H1 (cell line): ENCODE results near the gene PRLH.

Experiments used
- CREB1 ChIP-seq: IDR thresholded peaks from 2 replicates; pipeline ENCODE4 v1.6.1; 2012; ENCODE audit warnings: inconsistent platforms
- EZH2 ChIP-seq: fragments of 200-600 bp; sonication (generic); IDR thresholded peaks from 2 replicates; pipeline ENCODE4 v1.7.1; 2012; ENCODE audit warnings: low read depth, mild to moderate bottlenecking, moderate library complexity, low read length, inconsistent platforms; ENCODE audit not compliant: severe bottlenecking
- JUND ChIP-seq: IDR thresholded peaks from 2 replicates; pipeline ENCODE4 v1.6.1; 2011; ENCODE audit warnings: mild to moderate bottlenecking, improper control_type of control experiment, low read length
- POLR2A ChIP-seq, 2 experiments: IDR thresholded peaks; 1 replicate in 1 of 2; 2 replicates in 1 of 2; pipeline ENCODE4 v1.6.1; 2011; ENCODE audit warnings: low read depth in 2 of 2, low read length in 2 of 2, mild to moderate bottlenecking in 2 of 2; ENCODE audit errors: control extremely low read depth in 1 of 2
- TF ChIP-seq, protein P1 (sequence below), 3 experiments: IDR thresholded peaks; 1 replicate in 2 of 3; 2 replicates in 1 of 3; pipeline versions ENCODE4 v1.5.1 to v1.6.1; 2011; ENCODE audit warnings: low read length in 3 of 3, mild to moderate bottlenecking in 3 of 3, inconsistent platforms in 2 of 3, low read depth in 1 of 3, moderate library complexity in 1 of 3; ENCODE audit not compliant: insufficient read depth in 1 of 3; ENCODE audit errors: control extremely low read depth in 1 of 3
- TF ChIP-seq, protein P2 (sequence below): fragments of 300-600 bp; sonication (generic); IDR thresholded peaks from 2 replicates; pipeline ENCODE4 v1.7.1; 2012; ENCODE audit warnings: low read length, moderate library complexity, mild to moderate bottlenecking, inconsistent platforms; ENCODE audit not compliant: insufficient replicate concordance

DNA sequence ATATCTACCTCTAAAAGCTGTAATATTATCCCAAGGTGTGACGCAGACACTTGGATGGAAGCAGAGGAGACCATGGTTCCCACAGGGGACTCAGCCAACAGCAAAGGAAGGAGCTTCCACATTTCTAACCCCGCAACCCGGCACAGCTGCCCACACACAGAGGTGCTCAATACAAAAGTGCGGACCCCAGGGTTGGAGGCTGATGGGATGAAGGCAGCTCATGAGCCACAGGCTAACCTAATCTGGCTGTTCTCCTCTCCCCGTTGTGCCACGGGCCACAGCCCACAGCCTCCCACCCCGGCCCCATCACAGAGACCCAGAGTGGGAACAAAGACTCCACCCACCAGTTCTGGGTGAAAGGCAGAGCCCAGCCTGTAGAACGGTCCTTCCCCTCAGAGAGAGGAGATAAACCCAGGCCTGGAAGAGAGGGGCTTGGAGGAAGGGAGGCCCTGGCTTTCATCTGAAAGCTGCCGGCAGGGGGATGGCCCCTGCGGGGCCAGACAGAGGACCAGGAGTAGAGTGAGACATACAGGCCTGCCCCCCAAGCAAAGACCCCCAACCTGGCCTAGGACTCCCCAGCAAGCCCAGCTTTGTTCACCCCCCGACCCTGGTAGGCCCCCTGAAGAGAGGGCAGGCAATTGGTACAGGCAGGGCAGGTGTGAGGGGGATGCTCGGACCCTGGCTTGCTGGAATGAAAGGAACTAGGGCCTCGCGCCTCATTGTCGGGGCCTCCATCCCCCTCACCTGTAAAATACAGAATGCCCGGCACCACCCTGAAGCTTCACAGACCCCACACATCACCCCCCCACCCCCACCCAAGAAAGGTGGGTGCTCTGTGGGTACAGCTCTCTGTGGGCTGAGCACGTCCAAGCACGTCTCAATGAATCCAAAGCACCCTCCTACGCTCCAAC lies 17.3 kb downstream of the PRLH start:
- TF ChIP-seq POLR2A (IDR thresholded peaks at IDR 0.05; ENCODE audit: control extremely low read depth in 1 of 2, low read depth in 2 of 2, low read length in 2 of 2) = no peak
- TF ChIP-seq, protein P1, sequence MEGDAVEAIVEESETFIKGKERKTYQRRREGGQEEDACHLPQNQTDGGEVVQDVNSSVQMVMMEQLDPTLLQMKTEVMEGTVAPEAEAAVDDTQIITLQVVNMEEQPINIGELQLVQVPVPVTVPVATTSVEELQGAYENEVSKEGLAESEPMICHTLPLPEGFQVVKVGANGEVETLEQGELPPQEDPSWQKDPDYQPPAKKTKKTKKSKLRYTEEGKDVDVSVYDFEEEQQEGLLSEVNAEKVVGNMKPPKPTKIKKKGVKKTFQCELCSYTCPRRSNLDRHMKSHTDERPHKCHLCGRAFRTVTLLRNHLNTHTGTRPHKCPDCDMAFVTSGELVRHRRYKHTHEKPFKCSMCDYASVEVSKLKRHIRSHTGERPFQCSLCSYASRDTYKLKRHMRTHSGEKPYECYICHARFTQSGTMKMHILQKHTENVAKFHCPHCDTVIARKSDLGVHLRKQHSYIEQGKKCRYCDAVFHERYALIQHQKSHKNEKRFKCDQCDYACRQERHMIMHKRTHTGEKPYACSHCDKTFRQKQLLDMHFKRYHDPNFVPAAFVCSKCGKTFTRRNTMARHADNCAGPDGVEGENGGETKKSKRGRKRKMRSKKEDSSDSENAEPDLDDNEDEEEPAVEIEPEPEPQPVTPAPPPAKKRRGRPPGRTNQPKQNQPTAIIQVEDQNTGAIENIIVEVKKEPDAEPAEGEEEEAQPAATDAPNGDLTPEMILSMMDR (IDR thresholded peaks at IDR 0.05; ENCODE audit: control extremely low read depth in 1 of 3, insufficient read depth in 1 of 3, low read depth in 1 of 3, low read length in 3 of 3) = no peak
- TF ChIP-seq JUND = no peak
- TF ChIP-seq CREB1 = no peak
- no peak for TF ChIP-seq EZH2
- TF ChIP-seq, protein P2, sequence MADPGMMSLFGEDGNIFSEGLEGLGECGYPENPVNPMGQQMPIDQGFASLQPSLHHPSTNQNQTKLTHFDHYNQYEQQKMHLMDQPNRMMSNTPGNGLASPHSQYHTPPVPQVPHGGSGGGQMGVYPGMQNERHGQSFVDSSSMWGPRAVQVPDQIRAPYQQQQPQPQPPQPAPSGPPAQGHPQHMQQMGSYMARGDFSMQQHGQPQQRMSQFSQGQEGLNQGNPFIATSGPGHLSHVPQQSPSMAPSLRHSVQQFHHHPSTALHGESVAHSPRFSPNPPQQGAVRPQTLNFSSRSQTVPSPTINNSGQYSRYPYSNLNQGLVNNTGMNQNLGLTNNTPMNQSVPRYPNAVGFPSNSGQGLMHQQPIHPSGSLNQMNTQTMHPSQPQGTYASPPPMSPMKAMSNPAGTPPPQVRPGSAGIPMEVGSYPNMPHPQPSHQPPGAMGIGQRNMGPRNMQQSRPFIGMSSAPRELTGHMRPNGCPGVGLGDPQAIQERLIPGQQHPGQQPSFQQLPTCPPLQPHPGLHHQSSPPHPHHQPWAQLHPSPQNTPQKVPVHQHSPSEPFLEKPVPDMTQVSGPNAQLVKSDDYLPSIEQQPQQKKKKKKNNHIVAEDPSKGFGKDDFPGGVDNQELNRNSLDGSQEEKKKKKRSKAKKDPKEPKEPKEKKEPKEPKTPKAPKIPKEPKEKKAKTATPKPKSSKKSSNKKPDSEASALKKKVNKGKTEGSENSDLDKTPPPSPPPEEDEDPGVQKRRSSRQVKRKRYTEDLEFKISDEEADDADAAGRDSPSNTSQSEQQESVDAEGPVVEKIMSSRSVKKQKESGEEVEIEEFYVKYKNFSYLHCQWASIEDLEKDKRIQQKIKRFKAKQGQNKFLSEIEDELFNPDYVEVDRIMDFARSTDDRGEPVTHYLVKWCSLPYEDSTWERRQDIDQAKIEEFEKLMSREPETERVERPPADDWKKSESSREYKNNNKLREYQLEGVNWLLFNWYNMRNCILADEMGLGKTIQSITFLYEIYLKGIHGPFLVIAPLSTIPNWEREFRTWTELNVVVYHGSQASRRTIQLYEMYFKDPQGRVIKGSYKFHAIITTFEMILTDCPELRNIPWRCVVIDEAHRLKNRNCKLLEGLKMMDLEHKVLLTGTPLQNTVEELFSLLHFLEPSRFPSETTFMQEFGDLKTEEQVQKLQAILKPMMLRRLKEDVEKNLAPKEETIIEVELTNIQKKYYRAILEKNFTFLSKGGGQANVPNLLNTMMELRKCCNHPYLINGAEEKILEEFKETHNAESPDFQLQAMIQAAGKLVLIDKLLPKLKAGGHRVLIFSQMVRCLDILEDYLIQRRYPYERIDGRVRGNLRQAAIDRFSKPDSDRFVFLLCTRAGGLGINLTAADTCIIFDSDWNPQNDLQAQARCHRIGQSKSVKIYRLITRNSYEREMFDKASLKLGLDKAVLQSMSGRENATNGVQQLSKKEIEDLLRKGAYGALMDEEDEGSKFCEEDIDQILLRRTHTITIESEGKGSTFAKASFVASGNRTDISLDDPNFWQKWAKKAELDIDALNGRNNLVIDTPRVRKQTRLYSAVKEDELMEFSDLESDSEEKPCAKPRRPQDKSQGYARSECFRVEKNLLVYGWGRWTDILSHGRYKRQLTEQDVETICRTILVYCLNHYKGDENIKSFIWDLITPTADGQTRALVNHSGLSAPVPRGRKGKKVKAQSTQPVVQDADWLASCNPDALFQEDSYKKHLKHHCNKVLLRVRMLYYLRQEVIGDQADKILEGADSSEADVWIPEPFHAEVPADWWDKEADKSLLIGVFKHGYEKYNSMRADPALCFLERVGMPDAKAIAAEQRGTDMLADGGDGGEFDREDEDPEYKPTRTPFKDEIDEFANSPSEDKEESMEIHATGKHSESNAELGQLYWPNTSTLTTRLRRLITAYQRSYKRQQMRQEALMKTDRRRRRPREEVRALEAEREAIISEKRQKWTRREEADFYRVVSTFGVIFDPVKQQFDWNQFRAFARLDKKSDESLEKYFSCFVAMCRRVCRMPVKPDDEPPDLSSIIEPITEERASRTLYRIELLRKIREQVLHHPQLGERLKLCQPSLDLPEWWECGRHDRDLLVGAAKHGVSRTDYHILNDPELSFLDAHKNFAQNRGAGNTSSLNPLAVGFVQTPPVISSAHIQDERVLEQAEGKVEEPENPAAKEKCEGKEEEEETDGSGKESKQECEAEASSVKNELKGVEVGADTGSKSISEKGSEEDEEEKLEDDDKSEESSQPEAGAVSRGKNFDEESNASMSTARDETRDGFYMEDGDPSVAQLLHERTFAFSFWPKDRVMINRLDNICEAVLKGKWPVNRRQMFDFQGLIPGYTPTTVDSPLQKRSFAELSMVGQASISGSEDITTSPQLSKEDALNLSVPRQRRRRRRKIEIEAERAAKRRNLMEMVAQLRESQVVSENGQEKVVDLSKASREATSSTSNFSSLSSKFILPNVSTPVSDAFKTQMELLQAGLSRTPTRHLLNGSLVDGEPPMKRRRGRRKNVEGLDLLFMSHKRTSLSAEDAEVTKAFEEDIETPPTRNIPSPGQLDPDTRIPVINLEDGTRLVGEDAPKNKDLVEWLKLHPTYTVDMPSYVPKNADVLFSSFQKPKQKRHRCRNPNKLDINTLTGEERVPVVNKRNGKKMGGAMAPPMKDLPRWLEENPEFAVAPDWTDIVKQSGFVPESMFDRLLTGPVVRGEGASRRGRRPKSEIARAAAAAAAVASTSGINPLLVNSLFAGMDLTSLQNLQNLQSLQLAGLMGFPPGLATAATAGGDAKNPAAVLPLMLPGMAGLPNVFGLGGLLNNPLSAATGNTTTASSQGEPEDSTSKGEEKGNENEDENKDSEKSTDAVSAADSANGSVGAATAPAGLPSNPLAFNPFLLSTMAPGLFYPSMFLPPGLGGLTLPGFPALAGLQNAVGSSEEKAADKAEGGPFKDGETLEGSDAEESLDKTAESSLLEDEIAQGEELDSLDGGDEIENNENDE = no peak
